ENCODE results near the gene CD99. TPM values are rescaled to one million over a fixed set of nuclear protein-coding genes. Genes with fewer than 3 reads are reported as not detected.
A peak's percentile ranks its signal among the peaks of the same experiment; 100 is the strongest.

The CD99 gene
- total and polyA plus RNA-seq, 4 donors: 49.9 to 165 (median 102) TPM

- WGBS: 57% methylated on average over 15 of the region's 15 CpGs
- Histone ChIP-seq H3K9me3 (ENCODE audit: control insufficient read depth in 4 of 4, low read length in 3 of 4) (no peaks in the 10 kb centered on the region), H3K27ac (ENCODE audit: low read depth in 1 of 2, low read length in 2 of 2) (peak overlapping the region; percentile 14 to 64), H3K27me3 (ENCODE audit: control insufficient read depth in 4 of 4, insufficient read depth in 4 of 4, low read length in 3 of 4) (no peaks in the 10 kb centered on the region), H3K4me3 (ENCODE audit: low read depth in 1 of 3, low read length in 3 of 3) (no peak overlapping the region), H3K4me1 (ENCODE audit: control insufficient read depth in 4 of 4, insufficient read depth in 4 of 4, low read length in 3 of 4) (peaks cover 1 to 12% (median 6%) of the 10 kb centered on the region in 4 donors), H3K36me3 (ENCODE audit: control insufficient read depth in 4 of 4, insufficient read depth in 3 of 4, low read depth in 1 of 4, low read length in 3 of 4) (peaks cover 0 to 8% (median 3%) of the 10 kb centered on the region in 4 donors), H3K9ac (ENCODE audit: low read depth in 1 of 2, low read length in 2 of 2) (no peak overlapping the region)
- DNase-seq (ENCODE audit: low spot score): no peak
- TF ChIP-seq JUND (IDR thresholded peaks at IDR 0.05): peak in 1 of 2 donors; percentile 42
- no peak for TF ChIP-seq TAF1 (conservative IDR thresholded peaks at IDR 0.05)
Measured at GRCh38 chrX:2710041-2710840, 19.1 kb downstream of the CD99 start.

GRCh38 chrX:2711441-2711840, 20.3 kb downstream of the CD99 start:
- Histone ChIP-seq H3K27ac (ENCODE audit: low read depth in 1 of 2, low read length in 2 of 2) (no peak overlapping the region), H3K9me3 (ENCODE audit: control insufficient read depth in 4 of 4, low read length in 3 of 4) (no peaks in the 10 kb centered on the region), H3K4me1 (ENCODE audit: control insufficient read depth in 4 of 4, insufficient read depth in 4 of 4, low read length in 3 of 4) (peaks cover 0 to 12% (median 6%) of the 10 kb centered on the region in 4 donors), H3K4me3 (ENCODE audit: low read depth in 1 of 3, low read length in 3 of 3) (no peak overlapping the region), H3K36me3 (ENCODE audit: control insufficient read depth in 4 of 4, insufficient read depth in 3 of 4, low read depth in 1 of 4, low read length in 3 of 4) (peaks cover 0 to 13% (median 3%) of the 10 kb centered on the region in 4 donors), H3K27me3 (ENCODE audit: control insufficient read depth in 4 of 4, insufficient read depth in 4 of 4, low read length in 3 of 4) (no peaks in the 10 kb centered on the region), H3K9ac (ENCODE audit: low read depth in 1 of 2, low read length in 2 of 2) (no peak overlapping the region)
- DNase-seq (ENCODE audit: low spot score): no peak
- TF ChIP-seq, protein P1, sequence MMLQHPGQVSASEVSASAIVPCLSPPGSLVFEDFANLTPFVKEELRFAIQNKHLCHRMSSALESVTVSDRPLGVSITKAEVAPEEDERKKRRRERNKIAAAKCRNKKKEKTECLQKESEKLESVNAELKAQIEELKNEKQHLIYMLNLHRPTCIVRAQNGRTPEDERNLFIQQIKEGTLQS (IDR thresholded peaks at IDR 0.05): no peak
- TF ChIP-seq NR2F2 (IDR thresholded peaks at IDR 0.05): no peak
- no peak for TF ChIP-seq JUND (IDR thresholded peaks at IDR 0.05)
- no peak for TF ChIP-seq EGR1 (IDR thresholded peaks at IDR 0.05; ENCODE audit: low read depth in 2 of 2)
- TF ChIP-seq GABPA (IDR thresholded peaks at IDR 0.05 in 1 of 2, conservative IDR thresholded peaks at IDR 0.05 in 1 of 2): no peak
- TF ChIP-seq SP1 (IDR thresholded peaks at IDR 0.05): no peak
- TF ChIP-seq RXRA (IDR thresholded peaks at IDR 0.05): no peak
- 93% methylated on average over 2 of the region's 2 CpGs for WGBS

DNA sequence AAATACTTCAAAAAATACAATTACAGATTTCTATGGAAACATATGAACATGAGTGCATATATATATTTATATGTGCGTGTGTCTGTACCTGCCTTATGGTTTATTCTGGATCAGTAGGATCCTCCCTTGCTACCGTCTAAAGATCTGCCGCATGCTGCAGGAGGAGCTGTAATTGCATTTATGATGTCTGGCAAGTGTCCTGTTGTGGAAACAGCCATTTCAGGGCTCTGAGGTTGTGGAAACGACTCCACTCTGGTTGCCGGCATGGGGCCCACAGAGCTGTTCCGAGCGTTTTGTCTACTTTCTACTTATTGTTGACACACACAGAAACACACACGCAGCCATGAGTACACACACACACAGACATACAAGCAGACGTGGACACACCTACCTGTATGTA, 21.3 kb downstream of the CD99 start:
- 87% methylated on average over 9 of the region's 9 CpGs for WGBS
- no peak for TF ChIP-seq JUND (IDR thresholded peaks at IDR 0.05)
- TF ChIP-seq, protein P2, sequence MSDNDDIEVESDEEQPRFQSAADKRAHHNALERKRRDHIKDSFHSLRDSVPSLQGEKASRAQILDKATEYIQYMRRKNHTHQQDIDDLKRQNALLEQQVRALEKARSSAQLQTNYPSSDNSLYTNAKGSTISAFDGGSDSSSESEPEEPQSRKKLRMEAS (IDR thresholded peaks at IDR 0.05): no peak
- TF ChIP-seq TAF1 (conservative IDR thresholded peaks at IDR 0.05): no peak
- no peak for TF ChIP-seq FOXA1 (IDR thresholded peaks at IDR 0.05)
- no peak for TF ChIP-seq YY1 (IDR thresholded peaks at IDR 0.05)
- TF ChIP-seq RXRA (IDR thresholded peaks at IDR 0.05): no peak
- TF ChIP-seq CTCF (IDR thresholded peaks at IDR 0.05; ENCODE audit: low read depth, low read length, missing input control): no peak
- no peak for TF ChIP-seq NR2F2 (IDR thresholded peaks at IDR 0.05)
- no peak for TF ChIP-seq HNF4G (IDR thresholded peaks at IDR 0.05)
- no peak for TF ChIP-seq SP1 (IDR thresholded peaks at IDR 0.05)
- H3K9me3 ChIP-seq (ENCODE audit: control insufficient read depth in 4 of 4, low read length in 3 of 4): no peaks in the 10 kb centered on the region
- H3K27ac ChIP-seq (ENCODE audit: low read depth in 1 of 2, low read length in 2 of 2): no peak overlapping the region
- peaks cover 0 to 13% (median 3%) of the 10 kb centered on the region in 4 donors for H3K36me3 ChIP-seq (ENCODE audit: control insufficient read depth in 4 of 4, insufficient read depth in 3 of 4, low read depth in 1 of 4, low read length in 3 of 4)
- no peak for DNase-seq (ENCODE audit: low spot score)
- no peaks in the 10 kb centered on the region for H3K27me3 ChIP-seq (ENCODE audit: control insufficient read depth in 4 of 4, insufficient read depth in 4 of 4, low read length in 3 of 4)
- no peak overlapping the region for H3K9ac ChIP-seq (ENCODE audit: low read depth in 1 of 2, low read length in 2 of 2)
- H3K4me3 ChIP-seq (ENCODE audit: low read depth in 1 of 3, low read length in 3 of 3): no peak overlapping the region
- peaks cover 0 to 10% (median 6%) of the 10 kb centered on the region in 4 donors for H3K4me1 ChIP-seq (ENCODE audit: control insufficient read depth in 4 of 4, insufficient read depth in 4 of 4, low read length in 3 of 4)

Measured in liver (tissue), 9 donors.